Measurements from ENCODE around the gene KHDRBS2.
"Not testable (repeated sequence)": the region's sequence is repeated elsewhere in the genome, so short reads cannot be mapped to it uniquely, and the experiment has no call there.

The KHDRBS2 gene

GRCh38 chr6:61867635-61868034 lies 418.4 kb downstream of the KHDRBS2 start:
- DNase-seq (ENCODE audit: low spot score) = no peak

GRCh38 chr6:61857541-61857940 lies 428.5 kb downstream of the KHDRBS2 start:
- no peak for DNase-seq (ENCODE audit: low spot score)

- no peak for DNase-seq (ENCODE audit: low spot score)
Measured at GRCh38 chr6:61841958-61842357, 444.1 kb downstream of the KHDRBS2 start.

- no peak for DNase-seq (ENCODE audit: low spot score)
Measured at GRCh38 chr6:61835237-61835636, 450.8 kb downstream of the KHDRBS2 start.

- DNase-seq (ENCODE audit: low spot score) = no peak
Measured at GRCh38 chr6:61833176-61833755, 452.8 kb downstream of the KHDRBS2 start.

GRCh38 chr6:61817716-61818115 lies 468.3 kb downstream of the KHDRBS2 start:
- no peak for DNase-seq (ENCODE audit: low spot score)

- no peak for DNase-seq (ENCODE audit: low spot score)
Measured at GRCh38 chr6:61810047-61810446, 476.0 kb downstream of the KHDRBS2 start.

GRCh38 chr6:61809004-61809595 lies 476.9 kb downstream of the KHDRBS2 start:
- peak; percentile 6 for DNase-seq (ENCODE audit: low spot score)

GRCh38 chr6:61787998-61788397 lies 498.0 kb downstream of the KHDRBS2 start:
- no peak for DNase-seq (ENCODE audit: low spot score)

- DNase-seq (ENCODE audit: low spot score) = not testable (repeated sequence)
Measured at GRCh38 chr6:61769446-61769845, 516.6 kb downstream of the KHDRBS2 start.

- no peak for DNase-seq (ENCODE audit: low spot score)
Measured at GRCh38 chr6:61755739-61756138, 530.3 kb downstream of the KHDRBS2 start.

- DNase-seq (ENCODE audit: low spot score) = no peak
Measured at GRCh38 chr6:61751986-61752385, 534.0 kb downstream of the KHDRBS2 start.

GRCh38 chr6:61745994-61746393 lies 540.0 kb downstream of the KHDRBS2 start:
- DNase-seq (ENCODE audit: low spot score) = no peak

- DNase-seq (ENCODE audit: low spot score) = no peak
Measured at GRCh38 chr6:61711849-61712248, 574.2 kb downstream of the KHDRBS2 start.

- DNase-seq (ENCODE audit: low spot score) = no peak
Measured at GRCh38 chr6:61688165-61688564, 597.9 kb downstream of the KHDRBS2 start.

- DNase-seq (ENCODE audit: low spot score) = no peak
Measured at GRCh38 chr6:61682562-61682961, 603.5 kb downstream of the KHDRBS2 start.

GRCh38 chr6:61679625-61680024 lies 606.4 kb downstream of the KHDRBS2 start:
- DNase-seq (ENCODE audit: low spot score) = no peak

- no peak for DNase-seq (ENCODE audit: low spot score)
Measured at GRCh38 chr6:61675734-61676133, 610.3 kb downstream of the KHDRBS2 start.

- no peak for DNase-seq (ENCODE audit: low spot score)
Measured at GRCh38 chr6:61649845-61650244, 636.2 kb downstream of the KHDRBS2 start.

- no peak for DNase-seq (ENCODE audit: low spot score)
Measured at GRCh38 chr6:61640463-61640862, 645.6 kb downstream of the KHDRBS2 start.

Measured in activated CD4-positive, alpha-beta T cell treated with anti-CD3 and anti-CD28 coated beads, Interleukin-2, Interleukin-4, amounts not matched to agents 100 ng/mL and 50 ng/mL, durations not matched to agents 16 hours and 8 hours (primary cell).